Measurements from ENCODE around the gene LCAT. TPM values are rescaled to one million over a fixed set of nuclear protein-coding genes. Genes with fewer than 3 reads are reported as not detected.
A peak's percentile ranks its signal among the peaks of the same experiment; 100 is the strongest.

The LCAT gene
- total and polyA plus RNA-seq, 9 of the 15 experiments (the other 6 are each of a cell fraction or from before 2014, with no cell fraction given), result 0.46 to 21.0 (median 5.0) TPM

DNA sequence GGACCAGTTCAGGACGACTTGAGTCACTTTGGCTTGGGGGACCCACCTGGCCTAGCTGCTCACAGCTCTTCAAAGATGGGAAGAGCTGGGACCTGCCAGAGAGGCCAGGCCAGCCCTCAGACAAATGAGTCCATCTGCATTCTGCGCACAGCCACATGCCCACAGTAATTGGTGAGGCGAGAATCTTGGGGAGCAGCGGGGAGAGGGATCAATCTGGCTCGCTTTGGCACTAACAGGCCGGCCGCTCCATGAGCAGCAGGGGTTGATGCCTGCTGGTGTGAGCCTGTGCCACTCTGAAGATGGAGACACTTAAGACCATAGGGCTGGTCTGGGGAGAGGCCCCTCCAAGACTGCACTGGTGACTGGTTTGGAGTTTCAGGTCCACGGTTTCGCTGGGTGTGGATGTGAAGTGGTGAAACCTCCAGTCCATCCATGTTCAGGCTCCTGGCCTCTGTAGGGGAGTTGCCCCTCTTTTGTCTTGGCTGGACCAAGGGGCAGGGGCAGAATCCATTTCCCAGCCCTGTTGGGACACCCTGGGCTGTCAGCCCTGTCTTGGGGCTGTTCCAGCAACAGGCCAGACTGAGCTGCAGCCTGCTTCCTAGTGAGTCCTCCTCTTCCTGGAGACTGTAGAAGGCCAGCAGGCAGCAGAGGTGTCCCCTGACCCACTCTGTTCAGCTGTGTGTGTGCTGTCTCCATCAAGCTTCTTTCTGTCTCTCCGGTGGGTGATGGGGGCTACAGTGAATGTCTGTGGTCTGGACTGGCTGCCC lies 19.6 kb downstream of the LCAT start:
- Histone ChIP-seq H3K36me3 (ENCODE audit: control insufficient read depth, insufficient read depth, low read length) (no peaks in the 10 kb centered on the region; the same call in 2 of the 3 replicates), H3K27ac (ENCODE audit: extremely low read depth, low read depth, low read length) (no peak overlapping the region), H3K27me3 (ENCODE audit: control insufficient read depth in 2 of 2, insufficient read depth in 2 of 2, low read length in 2 of 2) (no peaks in the 10 kb centered on the region), H3K4me3 (no peak overlapping the region), H3K79me2 (ENCODE audit: control insufficient read depth, insufficient read depth, low read length) (no peaks in the 10 kb centered on the region), H2AFZ (ENCODE audit: low read depth, low read length) (no peak overlapping the region), H3K4me1 (replicated peaks in 1 of 2; ENCODE audit: control insufficient read depth in 2 of 2, insufficient read depth in 2 of 2, low read length in 2 of 2) (peaks cover 13 to 26% of the 10 kb centered on the region in 2 experiments), H4K20me1 (replicated peaks; ENCODE audit: control insufficient read depth, insufficient read depth, low read length) (peaks cover 22% of the 10 kb centered on the region), H3K9me3 (replicated peaks; ENCODE audit: control insufficient read depth, insufficient read depth, low read depth, low read length) (no peaks in the 10 kb centered on the region), H3K9me1 (ENCODE audit: control insufficient read depth, insufficient read depth, low read length) (peaks cover 3% of the 10 kb centered on the region), H3K9ac (ENCODE audit: insufficient read depth in 1 of 2, low read depth in 2 of 2, low read length in 2 of 2) (peak overlapping the region in 1 of 2 experiments; percentile 53; a peak in 1 of 4 replicates), H3K4me2 (ENCODE audit: insufficient read depth, low read length) (no peak overlapping the region)
- ATAC-seq, result no peak
- 76% methylated on average over 10 of the region's 10 CpGs for WGBS (ENCODE audit: insufficient coverage, low coverage, missing lambda C conversion rate)
- ChIA-PET POLR2A (interaction anchor here (0.6 to 1.6 kb wide), 4 partner anchors 13 to 307 kb away, joined by 3 to 4 read pairs (median 3); no protein-coding TSS in a partner anchor), CTCF (ENCODE audit: low intra/inter-chr PET ratio) (no interaction called here)
- TF ChIP-seq ARID2 (IDR thresholded peaks at IDR 0.05) (no peak), HEY1 (CRISPR knock-in tag; IDR thresholded peaks at IDR 0.05; ENCODE audit: borderline replicate concordance) (no peak), KLF6 (CRISPR knock-in tag; IDR thresholded peaks at IDR 0.05; ENCODE audit: borderline replicate concordance) (no peak), NBN (IDR thresholded peaks at IDR 0.05; ENCODE audit: low read depth) (no peak), SRSF3 (IDR thresholded peaks at IDR 0.05; ENCODE audit: insufficient read depth, low read length) (no peak)
- TF ChIP-seq, protein P1, sequence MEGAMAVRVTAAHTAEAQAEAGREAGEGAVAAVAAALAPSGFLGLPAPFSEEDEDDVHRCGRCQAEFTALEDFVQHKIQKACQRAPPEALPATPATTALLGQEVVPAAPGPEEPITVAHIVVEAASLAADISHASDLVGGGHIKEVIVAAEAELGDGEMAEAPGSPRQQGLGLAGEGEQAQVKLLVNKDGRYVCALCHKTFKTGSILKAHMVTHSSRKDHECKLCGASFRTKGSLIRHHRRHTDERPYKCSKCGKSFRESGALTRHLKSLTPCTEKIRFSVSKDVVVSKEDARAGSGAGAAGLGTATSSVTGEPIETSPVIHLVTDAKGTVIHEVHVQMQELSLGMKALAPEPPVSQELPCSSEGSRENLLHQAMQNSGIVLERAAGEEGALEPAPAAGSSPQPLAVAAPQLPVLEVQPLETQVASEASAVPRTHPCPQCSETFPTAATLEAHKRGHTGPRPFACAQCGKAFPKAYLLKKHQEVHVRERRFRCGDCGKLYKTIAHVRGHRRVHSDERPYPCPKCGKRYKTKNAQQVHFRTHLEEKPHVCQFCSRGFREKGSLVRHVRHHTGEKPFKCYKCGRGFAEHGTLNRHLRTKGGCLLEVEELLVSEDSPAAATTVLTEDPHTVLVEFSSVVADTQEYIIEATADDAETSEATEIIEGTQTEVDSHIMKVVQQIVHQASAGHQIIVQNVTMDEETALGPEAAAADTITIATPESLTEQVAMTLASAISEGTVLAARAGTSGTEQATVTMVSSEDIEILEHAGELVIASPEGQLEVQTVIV (CRISPR knock-in tag; IDR thresholded peaks at IDR 0.05; ENCODE audit: borderline replicate concordance), result no peak
- no peak for FAIRE-seq
- DNase-seq (ENCODE audit: extremely low read depth in 1 of 4, low spot score in 3 of 4), result no peak
- intact Hi-C loops (cut with micrococcal nuclease) (no loop called here), in situ Hi-C loops (cut with MboI) (loop anchor here (10.0 kb wide), 1 partner anchor 400 kb away; the partner anchor contains the start of gene RIPOR1)
- BruUV-seq (replicated peaks), result no TSS peak
